Activated T-helper 1 cell treated with Interleukin-2 at 50 U/mL for 16 hours (primary cell): Measurements from ENCODE around the gene DNAI4.
"Not testable (repeated sequence)": the region's sequence is repeated elsewhere in the genome, so short reads cannot be mapped to it uniquely, and the experiment has no call there.

Source experiments
- DNase-seq: peaks from one replicate; pipeline ENCODE4 v3.0.0-alpha.2; 2020; ENCODE audit warnings: low read depth

The DNAI4 gene, protein sequence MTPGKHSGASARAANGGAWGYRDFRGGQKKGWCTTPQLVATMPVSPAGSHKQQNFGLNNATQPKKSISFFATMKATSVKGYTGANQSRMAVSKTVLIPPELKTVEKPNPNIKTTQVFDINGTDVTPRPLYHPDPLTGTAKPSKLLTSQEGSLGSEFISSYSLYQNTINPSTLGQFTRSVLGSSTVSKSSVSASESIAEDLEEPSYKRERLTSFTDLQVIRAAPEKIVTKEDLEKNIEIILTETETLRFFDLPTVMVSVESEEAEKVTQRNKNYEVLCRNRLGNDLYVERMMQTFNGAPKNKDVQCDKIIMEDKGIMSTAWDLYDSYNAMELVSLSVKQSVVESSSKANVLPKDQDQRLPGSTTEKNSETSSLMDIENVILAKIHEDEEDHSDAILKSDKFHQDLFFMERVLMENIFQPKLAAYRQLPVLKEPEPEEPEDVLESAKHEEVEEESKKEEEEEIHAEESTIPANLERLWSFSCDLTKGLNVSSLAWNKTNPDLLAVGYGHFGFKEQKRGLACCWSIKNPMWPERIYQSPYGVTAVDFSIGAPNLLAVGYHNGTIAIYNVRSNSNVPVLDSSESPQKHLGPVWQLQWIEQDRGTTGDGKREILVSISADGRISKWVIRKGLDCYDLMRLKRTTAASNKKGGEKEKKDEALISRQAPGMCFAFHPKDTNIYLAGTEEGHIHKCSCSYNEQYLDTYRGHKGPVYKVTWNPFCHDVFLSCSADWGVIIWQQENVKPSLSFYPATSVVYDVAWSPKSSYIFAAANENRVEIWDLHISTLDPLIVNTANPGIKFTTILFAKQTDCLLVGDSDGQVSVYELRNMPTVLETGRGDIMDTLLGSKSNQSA

DNA sequence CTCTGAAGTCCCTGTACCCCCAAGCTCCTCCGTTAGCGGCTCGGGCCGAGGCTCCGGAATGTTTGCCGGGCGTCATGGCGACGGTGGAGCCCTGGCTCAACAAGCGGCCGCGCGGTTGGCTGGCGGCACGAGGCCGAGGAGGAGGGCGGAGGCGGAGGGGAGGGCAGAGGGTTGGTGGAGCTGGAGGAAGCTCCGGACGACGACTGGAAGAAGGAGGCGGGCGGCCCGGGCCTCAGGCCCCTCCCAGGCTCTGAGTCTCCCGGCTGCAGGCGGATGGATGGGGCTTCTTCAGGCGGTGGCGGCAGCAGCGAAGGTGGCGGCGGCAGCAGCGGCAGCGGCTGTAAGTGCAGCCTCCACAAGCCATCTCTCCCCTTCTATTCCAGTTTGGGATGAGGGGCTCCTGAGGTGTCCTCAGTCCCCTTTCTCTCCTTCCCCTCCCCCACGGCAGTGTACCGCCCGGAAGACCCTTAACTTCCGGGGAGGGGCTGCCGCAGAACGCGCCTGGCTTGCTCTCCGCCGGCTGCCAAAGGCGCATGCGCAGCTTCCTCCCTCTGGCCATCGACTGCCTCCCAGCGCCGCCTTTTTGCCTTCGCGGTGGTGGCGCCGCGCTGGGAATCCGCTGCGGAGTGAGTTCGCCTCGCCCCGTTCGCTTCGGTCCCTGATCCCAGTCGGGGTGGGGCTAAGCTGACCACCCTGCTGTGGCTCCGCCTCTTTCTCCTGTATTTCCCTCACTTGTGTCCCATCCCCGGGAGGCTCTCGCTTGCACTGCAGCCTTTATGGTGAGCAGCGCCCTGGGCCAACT, at the start of gene DNAI4, which contains the start of gene MIER1:
DNAI4 (minus strand) TSS at position 101 of the 802 bp plus-strand sequence; CDS start at position 76, 25 bp downstream.
MIER1 (plus strand) TSS at position 235 of the 802 bp plus-strand sequence; CDS start at position 274, 39 bp downstream.
- peak; percentile 93 for DNase-seq

DNA sequence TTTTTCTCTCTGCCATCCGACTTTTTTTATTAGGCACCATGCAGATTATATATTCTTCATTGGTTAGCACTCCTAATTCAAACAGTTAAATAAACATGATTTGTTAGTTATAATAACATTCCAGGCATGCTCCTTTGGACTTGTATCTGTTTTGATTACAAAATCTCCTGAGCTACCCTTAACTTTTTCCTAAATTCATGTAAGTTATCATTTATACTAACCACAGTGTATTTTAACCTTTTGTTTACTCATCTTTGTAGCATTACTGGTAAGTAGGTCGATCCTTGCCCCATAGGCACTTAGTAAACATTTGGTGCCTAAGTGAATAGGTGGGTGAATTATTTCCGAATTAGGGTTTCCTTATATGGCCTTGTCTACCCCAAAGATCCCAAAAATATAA, 43.9 kb upstream of the DNAI4 start:
- DNase-seq: no peak

DNA sequence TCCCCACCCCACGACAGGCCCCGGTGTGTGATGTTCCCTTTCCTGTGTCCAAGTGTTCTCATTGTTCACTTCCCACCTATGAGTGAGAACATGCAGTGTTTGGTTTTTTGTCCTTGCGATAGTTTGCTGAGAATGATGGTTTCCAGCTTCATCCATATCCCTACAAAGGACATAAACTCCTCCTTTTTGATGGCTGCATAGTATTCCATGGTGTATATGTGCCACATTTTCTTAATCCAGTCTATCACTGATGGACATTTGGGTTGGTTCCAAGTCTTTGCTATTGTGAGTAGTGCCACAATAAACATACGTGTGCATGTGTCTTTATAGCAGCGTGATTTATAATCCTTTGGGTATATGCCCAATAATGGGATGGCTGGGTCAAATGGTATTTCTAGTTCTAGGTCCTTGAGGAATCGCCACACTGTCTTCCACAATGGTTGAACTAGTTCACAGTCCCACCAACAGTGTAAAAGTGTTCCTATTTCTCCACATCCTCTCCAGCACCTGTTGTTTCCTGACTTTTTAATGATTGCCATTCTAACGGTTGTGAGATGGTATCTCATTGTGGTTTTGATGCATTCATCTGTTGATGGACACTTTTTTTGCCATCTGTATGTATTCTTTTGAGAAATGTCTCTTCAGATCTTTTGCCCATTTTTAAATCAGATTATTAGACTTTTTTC, 41.7 kb upstream of the DNAI4 start:
- DNase-seq: not testable (repeated sequence)

DNA sequence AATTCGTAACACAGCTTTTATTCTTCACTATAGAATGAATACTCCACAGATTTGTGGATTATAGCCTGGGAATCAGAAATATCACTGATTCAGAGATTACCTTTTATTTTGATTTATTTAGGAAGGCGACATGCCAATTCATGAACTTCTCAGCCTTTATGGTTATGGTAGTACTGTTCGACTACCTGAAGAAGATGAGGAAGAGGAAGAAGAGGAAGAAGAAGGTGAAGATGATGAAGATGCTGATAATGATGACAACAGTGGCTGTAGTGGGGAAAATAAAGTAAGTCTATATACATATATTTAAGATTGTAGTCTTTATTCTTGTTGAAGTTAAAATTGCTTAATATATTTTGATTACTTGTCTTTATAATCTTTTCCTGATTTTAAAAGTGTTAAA, 33.3 kb upstream of the DNAI4 start:
- no peak for DNase-seq

DNA sequence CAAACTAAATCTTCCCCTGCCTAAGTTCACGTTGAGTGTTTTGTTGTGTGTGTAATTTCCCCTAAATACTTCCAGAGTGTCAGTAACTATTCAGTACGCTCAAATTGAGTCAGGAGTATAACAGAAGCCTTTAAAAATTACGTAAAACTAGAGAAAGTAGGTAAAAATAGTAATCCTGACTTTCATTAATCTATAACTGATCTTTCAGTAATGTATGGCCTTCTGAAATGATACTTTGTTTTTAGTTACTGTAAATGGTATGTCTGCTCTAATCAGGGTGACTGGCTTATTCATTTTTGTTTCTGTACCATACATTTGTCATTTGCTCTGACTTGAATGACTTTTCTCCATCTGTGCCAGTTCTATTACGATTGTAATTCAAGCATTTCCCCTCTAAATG, 29.6 kb upstream of the DNAI4 start:
- DNase-seq: no peak

DNA sequence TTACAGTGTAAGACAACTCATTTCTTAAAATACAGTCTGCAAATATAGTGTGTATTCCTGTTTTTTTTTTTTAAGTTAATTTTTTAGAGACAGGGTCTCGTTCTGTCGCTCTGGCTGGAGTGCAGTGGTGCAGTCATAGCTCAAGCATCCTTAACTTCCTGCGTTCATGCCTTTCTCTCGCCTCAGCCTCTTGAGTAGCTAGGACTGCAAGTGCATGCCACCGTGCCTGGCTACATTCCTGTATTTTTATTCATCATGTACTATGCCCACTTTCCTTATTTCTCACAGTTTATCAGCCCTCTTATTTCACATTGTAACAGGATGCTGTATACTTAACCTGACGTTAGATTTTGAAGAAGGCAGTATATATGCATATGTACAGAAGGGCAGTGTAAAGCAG, 26.9 kb upstream of the DNAI4 start:
- DNase-seq: no peak

DNA sequence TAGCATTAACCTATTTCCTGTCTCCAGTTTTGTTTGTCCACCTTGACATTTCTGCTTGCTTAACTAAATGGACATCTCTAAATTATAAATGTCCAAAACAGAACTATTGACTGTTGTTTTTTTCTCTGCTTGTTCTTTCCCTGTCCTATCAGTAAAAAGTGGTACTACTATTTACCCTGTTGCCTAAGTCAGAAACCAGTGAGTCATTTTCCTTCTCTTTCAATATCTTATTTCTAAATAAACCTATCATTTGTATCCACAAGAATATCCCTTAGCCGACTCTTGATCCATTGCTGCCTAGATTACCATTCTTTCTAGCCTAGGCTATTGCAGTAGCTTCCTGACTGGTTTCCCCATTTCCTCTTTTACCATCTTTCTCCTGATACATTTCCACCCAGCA, 22.6 kb upstream of the DNAI4 start:
- no peak for DNase-seq

DNA sequence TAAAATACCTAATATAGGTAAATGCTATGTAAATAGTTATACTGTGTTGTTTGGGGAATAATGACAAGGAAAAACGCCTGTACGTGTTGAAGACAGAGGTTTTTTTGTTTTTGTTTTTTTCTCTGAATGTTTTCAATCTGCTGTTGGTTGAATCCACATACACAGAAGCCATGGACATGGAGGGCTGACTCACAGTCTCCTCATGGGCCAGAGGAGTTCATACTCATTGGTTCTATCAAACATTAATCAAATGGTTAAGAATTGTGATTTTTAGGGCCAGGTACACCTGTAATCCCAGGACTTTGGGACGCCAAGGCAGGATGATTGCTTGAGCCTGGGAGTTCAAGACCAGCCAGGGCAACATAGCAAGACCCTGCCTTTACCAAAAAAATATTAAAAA, 20.7 kb upstream of the DNAI4 start:
- no peak for DNase-seq

DNA sequence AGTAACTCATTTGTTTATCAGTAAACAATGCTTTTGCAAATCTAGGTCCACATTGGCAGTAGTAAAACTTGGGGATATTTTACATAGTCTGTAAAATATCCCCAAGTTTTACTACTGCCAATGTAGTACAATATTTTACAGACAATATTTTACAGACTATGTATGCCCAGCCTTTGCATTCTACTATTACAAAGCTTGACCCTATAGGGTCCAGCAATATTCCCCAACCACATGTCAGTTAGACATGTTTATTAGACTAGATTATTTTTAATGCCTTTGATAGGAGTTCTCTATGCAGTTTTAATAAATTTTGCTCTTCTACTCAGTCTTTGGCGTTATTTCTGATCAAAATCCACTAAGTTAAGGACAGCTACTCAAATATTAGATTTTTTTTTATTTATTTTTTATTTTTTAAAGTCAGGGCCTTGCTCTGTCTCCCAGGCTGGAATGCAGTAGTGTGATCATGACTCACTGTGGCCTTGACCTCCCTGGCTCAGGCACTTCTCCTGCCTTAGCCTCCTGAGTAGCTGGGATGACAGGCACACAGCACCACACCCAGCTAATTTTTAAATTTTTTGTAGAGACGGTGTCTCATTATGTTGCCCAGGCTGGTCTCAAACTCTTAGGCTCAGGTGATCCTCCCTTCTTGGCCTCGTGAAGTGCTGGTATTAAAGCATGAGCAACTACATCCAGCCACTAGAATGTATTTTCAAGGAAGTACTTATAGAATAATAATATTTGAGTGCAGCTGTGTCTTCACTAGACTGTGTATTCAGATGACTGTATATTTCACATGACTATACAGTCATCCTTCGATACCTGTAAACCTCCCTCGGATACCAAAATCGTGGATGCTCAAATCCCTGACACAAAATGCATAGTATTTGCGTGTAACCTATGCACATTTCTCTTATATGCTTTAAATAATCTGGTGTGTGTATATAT, 19.9 kb upstream of the DNAI4 start:
- DNase-seq: no peak

DNA sequence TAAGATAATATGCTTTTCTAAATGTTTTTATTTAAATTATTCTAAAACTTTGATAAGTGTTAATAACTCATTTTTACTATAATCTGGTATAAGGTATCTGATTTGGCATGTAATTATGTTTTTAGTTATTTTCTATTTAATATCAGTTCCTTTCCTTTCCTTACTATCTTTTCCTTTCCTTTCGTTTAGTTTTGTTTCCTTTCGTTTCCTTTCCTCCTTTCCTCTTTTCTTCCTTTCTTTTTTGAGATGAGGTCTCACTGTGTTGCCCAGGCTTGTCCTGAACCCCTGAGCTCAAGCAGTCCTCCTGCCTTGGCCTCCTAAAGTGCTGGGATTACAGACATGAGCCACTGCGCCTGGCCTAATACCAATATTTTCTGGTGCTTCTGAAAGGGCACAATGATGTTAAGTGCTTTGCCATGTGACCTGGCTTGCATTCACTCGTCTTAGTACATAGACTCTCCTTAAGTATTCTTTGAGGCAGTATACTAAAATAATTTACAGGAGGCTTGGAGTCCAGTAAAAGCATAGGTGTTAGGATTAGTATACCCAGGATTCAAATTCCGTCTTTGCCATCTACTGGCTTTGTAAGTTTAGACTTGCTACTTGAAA, 18.8 kb upstream of the DNAI4 start:
- no peak for DNase-seq

DNA sequence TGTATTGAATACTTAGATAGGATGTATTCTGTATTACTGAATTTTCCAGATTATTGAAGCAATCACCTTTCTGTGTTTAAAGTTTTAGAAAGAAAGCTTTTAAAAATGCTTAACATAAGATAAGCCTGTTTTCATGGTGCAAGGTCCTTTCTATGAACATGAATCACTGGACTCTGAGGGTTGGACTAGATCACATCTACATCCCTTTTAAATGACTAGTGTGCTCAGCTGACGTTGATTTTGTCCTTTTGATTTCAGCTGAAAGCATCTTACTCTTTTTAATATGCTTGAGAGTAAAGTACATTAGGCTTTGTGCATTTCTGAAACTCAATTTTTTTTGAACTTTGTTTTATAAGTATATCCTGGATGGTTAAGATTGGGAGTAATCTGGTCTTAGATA, 16.3 kb upstream of the DNAI4 start:
- DNase-seq: no peak

DNA sequence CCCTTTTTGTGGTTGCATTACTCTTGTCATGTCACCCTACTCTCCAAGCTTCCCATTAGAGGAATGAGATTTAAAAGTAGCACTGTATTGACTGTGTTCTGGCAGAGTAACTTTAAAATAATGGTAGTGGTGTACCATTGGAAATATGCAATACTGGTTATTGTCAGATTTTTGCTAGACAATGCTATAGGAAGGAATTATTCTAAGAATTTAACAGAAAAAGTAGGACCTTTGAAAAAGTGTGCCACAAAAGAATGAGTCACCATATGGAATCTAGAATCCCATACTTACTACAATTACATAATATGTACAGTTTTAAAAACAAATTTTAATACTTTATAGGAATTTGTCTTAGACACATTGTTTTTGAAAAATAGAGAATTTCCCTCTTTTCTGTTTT, 14.0 kb upstream of the DNAI4 start:
- DNase-seq: no peak

DNA sequence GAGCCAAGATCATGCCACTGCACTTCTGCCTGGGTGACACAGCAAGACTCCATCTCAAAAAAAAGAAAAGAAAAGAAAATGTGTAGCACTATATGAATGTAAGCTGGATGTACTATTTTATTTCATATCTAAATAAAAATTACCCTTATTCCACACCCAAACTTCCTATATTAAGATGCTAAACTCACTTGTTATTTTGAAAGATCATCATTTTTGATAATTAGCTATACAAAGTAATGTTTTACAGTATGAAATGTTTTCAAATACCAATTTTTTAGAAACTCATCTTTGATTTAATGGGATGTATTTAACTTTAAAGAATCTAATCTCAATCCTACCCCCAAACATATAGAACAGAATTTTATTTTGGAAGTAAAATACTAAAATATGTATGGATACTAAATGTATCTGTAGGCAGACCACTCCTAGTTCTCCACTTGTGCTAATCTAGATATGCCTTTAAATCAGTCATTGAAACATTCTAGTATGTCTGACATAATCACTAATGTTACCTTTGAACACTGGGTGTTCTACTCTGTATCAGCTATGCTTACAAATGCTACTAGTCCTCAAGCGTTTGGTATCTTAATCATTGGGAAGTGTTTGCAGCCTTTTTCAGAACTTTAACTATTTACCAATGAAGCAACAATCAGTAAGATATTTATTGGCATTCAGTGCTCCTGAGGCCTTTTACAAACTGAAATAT, 13.0 kb upstream of the DNAI4 start:
- no peak for DNase-seq

DNA sequence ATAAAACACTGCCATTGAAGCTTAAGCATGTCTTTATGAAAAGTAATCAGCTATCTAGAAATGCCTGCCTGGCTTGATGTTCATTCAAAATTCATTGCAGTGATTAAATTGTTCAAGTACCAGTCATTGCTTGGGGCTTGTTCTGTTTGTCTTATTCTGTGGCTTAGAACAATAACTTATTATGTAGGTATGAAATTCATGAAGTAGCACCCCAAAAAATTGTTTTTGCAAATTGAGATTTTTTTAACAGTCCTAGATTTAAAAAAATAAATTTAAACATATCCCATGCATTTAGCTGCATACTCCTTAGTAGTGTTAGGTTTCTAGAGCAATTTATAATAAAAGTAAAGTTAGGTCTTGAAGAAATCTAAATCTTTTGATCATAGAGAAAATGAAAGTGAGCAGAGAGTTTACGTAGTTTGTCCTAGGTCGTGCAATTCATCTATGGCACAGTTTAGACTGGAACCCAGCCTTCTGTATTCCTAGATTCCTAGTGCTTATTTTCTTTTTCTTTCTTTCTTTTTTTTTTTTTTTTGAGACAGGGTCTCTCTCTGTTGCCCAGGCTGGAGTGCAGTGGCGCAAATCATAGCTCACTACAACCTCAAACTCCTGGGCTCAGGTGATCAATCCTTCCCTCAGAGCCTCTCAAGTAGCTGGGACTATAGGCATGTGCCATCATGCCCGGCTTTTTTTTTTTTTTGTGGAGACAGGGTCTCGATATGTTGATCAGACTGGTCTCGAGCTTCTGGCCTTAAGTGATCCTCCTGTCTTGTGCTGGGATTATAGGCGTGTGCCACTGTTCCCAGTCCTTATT, 9.4 kb upstream of the DNAI4 start:
- DNase-seq: no peak

DNA sequence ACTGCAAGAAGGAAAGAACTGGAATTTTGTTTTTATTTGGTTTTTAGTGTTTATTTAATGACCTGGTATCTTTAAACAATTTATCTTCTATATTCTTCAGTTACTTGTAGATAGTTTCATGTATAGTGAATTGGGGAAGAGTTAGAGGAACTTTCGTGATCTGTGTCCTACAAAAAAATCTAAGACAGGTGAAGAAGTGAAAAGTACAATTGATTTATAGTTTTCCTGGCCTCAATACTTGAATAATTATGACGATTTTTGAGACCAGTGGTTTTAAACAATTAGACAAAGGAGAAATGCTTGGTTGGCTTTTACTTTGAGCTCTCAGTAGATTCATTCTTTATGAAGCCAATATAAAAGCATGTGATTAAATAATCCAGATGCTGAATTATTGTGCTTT, 7.6 kb upstream of the DNAI4 start:
- no peak for DNase-seq

DNA sequence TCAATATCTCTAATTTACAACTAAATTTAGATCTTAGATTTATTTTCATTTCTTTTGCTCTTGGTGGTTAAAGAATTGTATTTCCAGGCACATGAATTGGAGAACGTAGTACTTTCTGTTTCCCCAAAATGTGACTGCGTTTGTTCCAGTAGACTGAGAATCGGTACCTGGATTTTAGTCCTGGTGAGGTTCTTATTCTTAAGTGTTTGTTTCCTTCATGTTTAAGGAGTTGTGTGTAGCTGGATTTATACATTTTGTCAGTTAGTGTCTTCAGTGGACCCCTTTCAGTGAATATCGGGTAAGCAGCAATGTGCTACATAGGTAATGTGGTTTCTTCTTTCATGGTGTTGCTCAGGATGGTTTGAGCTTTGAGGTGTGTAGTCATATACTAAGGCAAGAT, 6.9 kb upstream of the DNAI4 start:
- DNase-seq: no peak

DNA sequence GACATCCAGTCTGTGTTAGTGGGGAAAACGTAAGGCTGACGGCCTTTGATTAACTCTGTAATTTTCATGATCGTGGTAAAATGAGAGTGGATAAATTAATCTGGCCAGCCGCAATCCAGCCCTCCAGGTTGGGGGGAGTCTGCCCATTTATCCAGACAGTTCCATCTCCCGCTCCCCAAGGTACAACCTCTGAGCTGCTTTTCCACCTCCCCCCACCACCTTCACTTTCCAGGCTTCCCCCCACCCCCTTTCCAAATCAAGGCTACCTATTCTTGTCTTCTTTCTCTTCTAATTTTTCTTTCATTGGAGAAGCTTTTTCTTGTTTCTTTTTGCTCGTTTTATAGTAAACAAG, 6.1 kb upstream of the DNAI4 start:
- no peak for DNase-seq

DNA sequence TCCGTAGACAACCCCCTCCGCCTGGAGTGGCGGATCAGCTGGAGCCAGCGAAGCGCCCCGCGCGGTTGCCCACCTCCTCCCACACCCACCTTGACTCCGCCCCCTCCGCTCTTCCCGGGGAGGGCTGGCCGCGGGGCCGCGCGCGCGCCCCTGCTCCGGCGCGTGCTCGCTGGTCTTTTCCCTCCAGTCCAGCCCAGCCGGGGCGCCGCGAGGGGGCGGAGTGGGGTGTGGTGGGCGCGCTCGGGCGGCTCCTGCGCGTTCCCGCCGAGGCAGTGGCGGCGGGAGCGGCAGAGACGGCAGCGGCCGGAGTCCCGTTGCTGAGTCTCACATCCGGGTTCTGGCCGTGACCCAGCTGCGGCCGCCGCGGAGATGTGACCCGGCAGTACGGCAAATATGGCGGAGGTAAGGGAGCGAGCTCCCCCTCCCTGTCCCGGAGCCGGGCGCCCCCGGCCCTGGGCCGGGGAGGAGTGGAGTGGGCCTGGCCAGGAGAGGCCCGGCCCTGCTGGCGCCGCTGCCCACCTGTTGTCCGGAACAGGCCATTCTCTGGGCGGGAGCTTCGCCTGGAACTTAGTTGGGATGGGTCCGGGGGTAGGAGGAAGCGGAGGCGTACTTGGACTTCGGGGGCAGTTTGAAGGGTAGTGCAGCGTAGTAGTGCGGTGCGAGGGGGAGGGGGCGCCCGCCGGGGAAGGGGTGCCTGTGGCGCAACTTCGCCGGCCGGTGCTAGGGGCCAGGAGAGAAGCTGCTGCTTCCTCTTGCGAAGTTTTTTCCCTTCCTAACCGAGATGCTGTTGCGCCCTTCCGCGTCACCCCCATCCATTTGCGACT, 5.6 kb upstream of the DNAI4 start:
- DNase-seq: peak; percentile 94
